Endothelial cell of umbilical vein (primary cell): ENCODE results near the gene SLC15A3. TPM values are rescaled to one million over a fixed set of nuclear protein-coding genes. Genes with fewer than 3 reads are reported as not detected.

ENCODE experiments used
- BruUV-seq: library from RNA; stranded (reverse); fragments of 400-500 nt; replicated peaks from 2 replicates; lab custom pipeline; 2021; lab: Mats Ljungman, UMichigan
- CTCF ChIA-PET: fragments of 300-600, 350-600 bp; sonication (Branson Sonifier 250); formaldehyde crosslinking; loops from one replicate; lab custom pipeline; 2021; ENCODE audit warnings: antibody characterized with exemption, inconsistent platforms; lab: Charles Lee
- POLR2A ChIA-PET: fragments of 300-600, 350-600 bp; sonication (Branson Sonifier 250); formaldehyde crosslinking; loops from one replicate; lab custom pipeline; 2021; ENCODE audit warnings: antibody characterized with exemption, inconsistent platforms; lab: Charles Lee
- DNase-seq: peaks from one replicate; pipeline ENCODE4 v3.0.0-alpha.2; 2011; ENCODE audit warnings: low read depth, low spot score
- FAIRE-seq: peaks from 2 replicates; lab custom pipeline; 2011; peaks lifted over from hg19 to GRCh38; lab: Jason Lieb, UNC
- H2AFZ ChIP-seq: 2 replicates; pipeline ENCODE4 v1.6.0; 2012; ENCODE audit warnings: low read depth, low read length, control low read depth, inconsistent platforms
- H3K27ac ChIP-seq: 2 replicates; pipeline ENCODE4 v1.5.1; 2011; ENCODE audit warnings: low read depth, mild to moderate bottlenecking, control low read depth, low read length, moderate library complexity; ENCODE audit not compliant: insufficient read depth
- H3K27me3 ChIP-seq, 2 experiments: 2 replicates each; pipeline versions ENCODE4 v1.6.0 to v1.6.1; 2011; ENCODE audit warnings: low read length in 2 of 2, mixed read lengths in 1 of 2; ENCODE audit not compliant: control insufficient read depth in 2 of 2, insufficient read depth in 2 of 2
- H3K36me3 ChIP-seq, 2 experiments: 2 replicates in 1 of 2; 3 replicates in 1 of 2; pipeline ENCODE4 v1.5.1; 2011; ENCODE audit warnings: low read length in 2 of 2, mild to moderate bottlenecking in 1 of 2, moderate library complexity in 1 of 2; ENCODE audit not compliant: control insufficient read depth in 2 of 2, insufficient read depth in 2 of 2; ENCODE audit errors: extremely low read depth in 1 of 2
- H3K4me1 ChIP-seq: 3 replicates; pipeline ENCODE4 v1.5.1; 2011; ENCODE audit warnings: mild to moderate bottlenecking, low read length; ENCODE audit not compliant: control insufficient read depth, insufficient read depth; ENCODE audit errors: extremely low read depth
- H3K4me2 ChIP-seq: 2 replicates; pipeline ENCODE4 v1.6.1; 2011; ENCODE audit warnings: low read length, control low read depth, mixed read lengths; ENCODE audit not compliant: insufficient read depth
- H3K4me3 ChIP-seq, 3 experiments: fragments of 200-600 bp in 1 of 3; sonication (generic), shearing (Covaris generic) in 1 of 3; replicated peaks in 1 of 3; 2 replicates each; pipeline ENCODE4 v1.5.1; 2011 to 2016; ENCODE audit warnings: control low read depth in 3 of 3, low read length in 3 of 3, mild to moderate bottlenecking in 2 of 3, inconsistent platforms in 1 of 3, low read depth in 1 of 3, moderate library complexity in 1 of 3; ENCODE audit not compliant: insufficient read depth in 1 of 3
- H3K79me2 ChIP-seq: 2 replicates; pipeline ENCODE4 v1.6.0; 2012; ENCODE audit warnings: low read length, inconsistent platforms; ENCODE audit not compliant: control insufficient read depth, insufficient read depth
- H3K9ac ChIP-seq: replicated peaks from 2 replicates; pipeline ENCODE3; 2011; ENCODE audit warnings: low read length, control low read depth; ENCODE audit not compliant: insufficient read depth; ENCODE audit errors: extremely low read depth
- H3K9me1 ChIP-seq: replicated peaks from 3 replicates; pipeline ENCODE4 v1.6.0; 2011; ENCODE audit warnings: mild to moderate bottlenecking, low read length; ENCODE audit not compliant: control insufficient read depth, insufficient read depth; ENCODE audit errors: extremely low read depth
- H3K9me3 ChIP-seq: replicated peaks from 2 replicates; pipeline ENCODE4 v1.5.1; 2012; ENCODE audit warnings: low read length, inconsistent platforms; ENCODE audit not compliant: control insufficient read depth, insufficient read depth
- H4K20me1 ChIP-seq: replicated peaks from 2 replicates; pipeline ENCODE3; 2011; ENCODE audit warnings: mild to moderate bottlenecking, low read length; ENCODE audit not compliant: control insufficient read depth, insufficient read depth; ENCODE audit errors: extremely low read depth
- CTCF ChIP-seq, 2 donors: IDR thresholded peaks; 1 replicate in 1 of 2; 2 replicates in 1 of 2; pipeline ENCODE4 v1.5.1; 2011; ENCODE audit warnings: low read length in 2 of 2, mild to moderate bottlenecking in 2 of 2, moderate library complexity in 2 of 2, control low read depth in 1 of 2, inconsistent platforms in 1 of 2, low read depth in 1 of 2; ENCODE audit not compliant: insufficient read depth in 1 of 2; ENCODE audit errors: extremely low read depth in 1 of 2
- EZH2 ChIP-seq: IDR thresholded peaks from 2 replicates; pipeline ENCODE4 v1.6.1; 2012; ENCODE audit warnings: borderline replicate concordance, low read depth, mild to moderate bottlenecking, moderate library complexity, low read length, inconsistent platforms; ENCODE audit not compliant: severe bottlenecking
- FOS ChIP-seq: IDR thresholded peaks from 2 replicates; pipeline ENCODE4 v1.6.1; 2011; ENCODE audit warnings: mild to moderate bottlenecking, low read length, moderate library complexity, borderline replicate concordance; ENCODE audit not compliant: insufficient read depth
- GATA2 ChIP-seq: IDR thresholded peaks from 2 replicates; pipeline ENCODE4 v1.7.0; 2011; ENCODE audit warnings: low read depth, mild to moderate bottlenecking, moderate library complexity, mixed read lengths, low read length; ENCODE audit not compliant: insufficient read length, insufficient read depth
- JUN ChIP-seq: IDR thresholded peaks from 2 replicates; pipeline ENCODE4 v1.6.1; 2011; ENCODE audit warnings: borderline replicate concordance, low read depth; ENCODE audit not compliant: insufficient read length, insufficient read depth
- MYC ChIP-seq: IDR thresholded peaks from one replicate; pipeline ENCODE4 v1.6.1; 2011; ENCODE audit warnings: mild to moderate bottlenecking, low read depth, low read length
- POLR2A ChIP-seq: IDR thresholded peaks from 2 replicates; pipeline ENCODE4 v1.6.1; 2012; ENCODE audit warnings: low read depth, mild to moderate bottlenecking, control low read depth, low read length
- POLR2AphosphoS5 ChIP-seq: IDR thresholded peaks from 2 replicates; pipeline ENCODE4 v1.6.1; 2012; ENCODE audit warnings: low read depth, mild to moderate bottlenecking, control low read depth, low read length, moderate library complexity; ENCODE audit not compliant: insufficient read depth
- dilution Hi-C: fragments of 300-500 bp; cut with MboI; formaldehyde crosslinking; loops from one replicate; pipeline ENCODE4 v1.15.0; 2019; ENCODE audit warnings: low sequenced_read_pairs; ENCODE audit not compliant: extremely low pct_ligation_motif_present
- intact Hi-C: fragments of 100-400 bp; cut with micrococcal nuclease; formaldehyde crosslinking; loops from one replicate; pipeline ENCODE4 v1.10.0; 2022
- polyA plus RNA-seq, 4 experiments: library from polyadenylated mRNA; depleted of rRNA in 3 of 4; stranded (reverse) in 3 of 4; unstranded in 1 of 4; fragments of >200 nt; gene quantifications; 2 replicates each; pipeline versions ENCODE4 v1.2.1 to v1.2.3, GENCODE V29; 2011 to 2012; ENCODE audit warnings: missing spikeins in 1 of 4
- total RNA-seq: library from RNA; stranded (reverse); gene quantifications from 2 replicates; pipeline ENCODE4 v1.2.3, GENCODE V29; 2021
- TF ChIP-seq, protein P1 (sequence below): IDR thresholded peaks from 2 replicates; pipeline ENCODE4 v1.6.1; 2011; ENCODE audit not compliant: insufficient read depth, insufficient read length

SLC15A3 gene
- total and polyA plus RNA-seq, 2 donors (not counting 3 experiments of a cell fraction or from before 2014, with no cell fraction given) = 3.3 to 4.4 TPM

- no peak overlapping the region for H3K27ac ChIP-seq
- H4K20me1 ChIP-seq = no peaks in the 10 kb centered on the region
- FAIRE-seq (no peak), DNase-seq (no peak)
- H2AFZ ChIP-seq = no peak overlapping the region
- peaks cover 0 to 2% of the 10 kb centered on the region in 2 experiments for H3K27me3 ChIP-seq
- H3K4me3 ChIP-seq = no peak overlapping the region
- no peak overlapping the region for H3K9ac ChIP-seq
- TF ChIP-seq POLR2AphosphoS5 (no peak), FOS (no peak), EZH2 (no peak), CTCF (IDR thresholded peaks at IDR 0.05; ENCODE audit: extremely low read depth in 1 of 2, insufficient read depth in 1 of 2, low read depth in 1 of 2, low read length in 2 of 2) (no peak), POLR2A (no peak), GATA2 (no peak), JUN (no peak), MYC (no peak)
- TF ChIP-seq, protein P1, sequence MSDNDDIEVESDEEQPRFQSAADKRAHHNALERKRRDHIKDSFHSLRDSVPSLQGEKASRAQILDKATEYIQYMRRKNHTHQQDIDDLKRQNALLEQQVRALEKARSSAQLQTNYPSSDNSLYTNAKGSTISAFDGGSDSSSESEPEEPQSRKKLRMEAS = no peak
- ChIA-PET POLR2A (no interaction called here), CTCF (no interaction called here)
- H3K79me2 ChIP-seq = no peaks in the 10 kb centered on the region
- BruUV-seq = no TSS peak
- H3K9me3 ChIP-seq = no peaks in the 10 kb centered on the region
- no peak overlapping the region for H3K4me2 ChIP-seq
- H3K9me1 ChIP-seq = no peaks in the 10 kb centered on the region
- dilution Hi-C loops = no loop called here
- no peaks in the 10 kb centered on the region for H3K4me1 ChIP-seq
- intact Hi-C loops = no loop called here
- no peaks in the 10 kb centered on the region for H3K36me3 ChIP-seq
Measured at GRCh38 chr11:60977836-60978235, 25.9 kb upstream of the SLC15A3 start.
